Measurements from ENCODE around the gene INIP. TPM values are rescaled to one million over a fixed set of nuclear protein-coding genes. Genes with fewer than 3 reads are reported as not detected.

The INIP gene, protein sequence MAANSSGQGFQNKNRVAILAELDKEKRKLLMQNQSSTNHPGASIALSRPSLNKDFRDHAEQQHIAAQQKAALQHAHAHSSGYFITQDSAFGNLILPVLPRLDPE
- total RNA-seq (2014; rRNA removed; shearing (Covaris generic); ENCODE audit: low replicate concordance), result 8.3 and 16.4 TPM in 2 replicates

DNA sequence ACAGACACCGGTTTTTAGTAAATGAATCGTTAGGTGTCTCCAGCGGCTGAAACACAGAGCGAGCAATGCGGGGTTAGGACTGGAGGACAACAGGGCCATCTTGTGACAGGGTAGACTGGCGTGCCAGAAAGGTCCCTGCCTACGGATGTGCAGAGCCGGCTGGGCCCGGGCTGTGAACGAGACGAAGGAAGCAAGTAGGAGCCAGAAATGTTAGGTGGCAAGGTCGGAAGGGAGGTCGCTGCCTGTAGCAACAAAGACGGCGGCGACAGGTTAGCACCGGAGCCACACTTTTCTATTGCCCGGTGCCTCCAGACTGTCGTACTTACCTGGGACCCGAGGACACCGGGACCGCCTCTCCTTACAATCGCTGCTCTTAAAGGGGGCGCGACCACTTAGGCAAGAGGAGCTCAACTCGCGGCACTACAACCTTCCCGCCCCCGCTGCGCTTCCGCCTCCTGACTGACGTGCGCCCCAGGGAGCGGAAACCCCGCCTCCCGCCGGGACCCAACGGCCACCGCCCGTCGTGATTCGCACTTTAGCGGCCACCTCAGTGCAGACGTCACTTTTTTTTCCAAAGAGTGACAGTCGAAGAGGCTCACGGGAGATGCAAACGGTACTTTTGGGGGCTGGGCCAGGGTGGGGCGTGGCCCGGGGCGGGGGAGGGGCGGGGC is at the start of gene INIP:
INIP (minus strand) TSS at position 457 of the 671 bp plus-strand sequence. CDS start 1,632 bp downstream, outside the sequence.
- in situ Hi-C loops (cut with HindIII; ENCODE audit: low pct_unique_long_range_greater_than_20kb, low sequenced_read_pairs), result no loop called here

DNA sequence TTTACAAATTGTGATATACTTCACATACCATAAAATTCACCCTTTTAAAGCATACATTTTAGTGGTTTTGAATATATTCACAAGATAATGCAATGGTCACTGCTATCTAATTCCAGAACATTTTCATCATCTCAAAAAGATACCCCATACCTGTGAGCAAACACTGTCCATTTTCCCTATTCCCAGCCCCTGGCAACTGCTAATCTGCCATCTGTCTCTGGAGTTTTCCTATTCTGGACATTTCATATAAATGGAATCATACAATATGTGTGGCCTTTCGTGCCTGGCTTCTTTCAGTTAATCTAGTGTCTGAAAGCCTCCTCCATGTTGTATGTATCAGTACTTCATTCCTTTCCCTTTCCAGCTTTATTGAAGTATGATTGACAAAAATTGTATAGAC is 47.4 kb upstream of the INIP start:
- no peak for DNase-seq (ENCODE audit: low read depth)
- in situ Hi-C loops (cut with HindIII; ENCODE audit: low pct_unique_long_range_greater_than_20kb, low sequenced_read_pairs), result no loop called here

More for the DNA sequence above, at the start of gene INIP:
- peak; percentile 95 for DNase-seq (ENCODE audit: low read depth)

DNA sequence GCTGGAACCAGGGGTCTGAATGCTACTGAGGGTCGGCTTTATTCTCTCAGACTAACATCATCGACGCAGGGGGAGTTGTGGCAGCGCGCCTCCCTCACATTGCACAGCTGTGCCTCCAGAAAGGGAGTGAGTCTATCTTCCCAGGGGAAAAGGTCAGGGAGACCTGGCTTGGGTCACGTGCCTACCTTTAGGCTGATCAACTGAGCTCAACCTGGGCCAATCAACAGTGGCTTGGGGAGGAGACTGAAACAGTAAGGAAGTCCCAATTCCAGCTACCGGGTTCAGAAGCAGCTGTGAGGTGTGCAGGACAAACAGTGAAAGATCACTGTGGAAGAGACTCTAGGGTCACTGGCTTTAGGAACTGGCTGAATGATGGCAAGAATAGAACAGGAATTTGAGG is 46.9 kb upstream of the INIP start:
- no peak for DNase-seq (ENCODE audit: low read depth)
- in situ Hi-C loops (cut with HindIII; ENCODE audit: low pct_unique_long_range_greater_than_20kb, low sequenced_read_pairs), result no loop called here

DNA sequence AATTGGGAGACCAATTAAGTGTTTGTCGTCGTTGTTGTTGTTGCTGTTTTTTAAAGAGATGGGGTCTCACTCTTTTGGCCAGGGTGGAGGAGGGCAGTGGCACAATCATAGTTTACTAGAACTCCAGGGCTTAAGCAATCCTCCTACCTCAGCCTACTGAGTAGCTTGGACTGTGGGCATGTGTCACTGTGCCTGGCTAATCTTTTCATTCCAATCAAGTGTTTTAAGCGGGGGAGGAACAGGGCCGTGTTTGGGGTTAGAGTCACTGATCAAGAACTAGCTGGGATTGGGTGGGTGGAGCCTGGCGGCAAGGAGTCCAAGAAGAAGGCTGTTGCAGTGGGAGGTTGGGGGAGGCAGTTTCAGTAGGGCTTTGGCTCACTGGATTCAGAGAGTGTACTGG is 46.4 kb upstream of the INIP start:
- in situ Hi-C loops (cut with HindIII; ENCODE audit: low pct_unique_long_range_greater_than_20kb, low sequenced_read_pairs), result no loop called here
- DNase-seq (ENCODE audit: low read depth), result no peak

DNA sequence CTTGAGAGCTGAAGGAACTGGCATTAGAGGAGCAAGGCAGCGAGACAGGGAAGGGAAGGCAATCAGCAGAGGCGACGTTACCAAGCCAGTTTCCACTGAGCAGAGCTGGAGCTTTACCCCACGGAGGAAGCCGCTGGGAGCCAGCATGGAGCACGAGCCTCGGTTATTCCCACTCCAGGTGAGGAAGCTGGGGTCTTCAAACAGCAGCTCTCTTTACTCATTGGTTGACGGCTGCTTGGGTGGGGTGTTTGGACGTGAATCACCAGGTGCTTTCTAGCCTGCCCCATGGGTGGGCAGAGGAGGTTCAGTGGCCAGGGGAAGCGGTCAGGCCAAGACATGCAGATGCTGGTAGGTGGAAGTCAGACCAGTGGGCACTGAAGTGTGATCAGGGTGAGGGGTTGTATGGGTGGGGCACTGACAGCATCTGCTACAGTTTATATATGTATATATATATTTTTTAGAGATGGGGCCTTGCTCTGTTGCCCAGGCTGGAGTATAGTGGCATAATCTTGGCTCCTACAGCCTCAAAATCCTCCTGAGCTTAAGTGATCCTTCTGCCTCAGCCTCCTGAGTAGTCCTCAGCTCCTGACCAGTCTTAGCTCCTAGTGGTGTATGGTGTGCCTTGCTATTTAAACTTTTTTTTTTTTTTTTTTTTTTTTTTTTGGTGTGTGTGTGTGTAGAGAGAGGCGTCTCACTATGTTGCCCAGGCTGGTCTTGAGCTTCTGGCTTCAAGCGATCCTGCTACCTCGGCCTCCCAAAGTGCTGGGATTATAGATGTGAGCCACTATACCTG is 45.0 kb upstream of the INIP start:
- no peak for DNase-seq (ENCODE audit: low read depth)
- in situ Hi-C loops (cut with HindIII; ENCODE audit: low pct_unique_long_range_greater_than_20kb, low sequenced_read_pairs), result no loop called here

DNA sequence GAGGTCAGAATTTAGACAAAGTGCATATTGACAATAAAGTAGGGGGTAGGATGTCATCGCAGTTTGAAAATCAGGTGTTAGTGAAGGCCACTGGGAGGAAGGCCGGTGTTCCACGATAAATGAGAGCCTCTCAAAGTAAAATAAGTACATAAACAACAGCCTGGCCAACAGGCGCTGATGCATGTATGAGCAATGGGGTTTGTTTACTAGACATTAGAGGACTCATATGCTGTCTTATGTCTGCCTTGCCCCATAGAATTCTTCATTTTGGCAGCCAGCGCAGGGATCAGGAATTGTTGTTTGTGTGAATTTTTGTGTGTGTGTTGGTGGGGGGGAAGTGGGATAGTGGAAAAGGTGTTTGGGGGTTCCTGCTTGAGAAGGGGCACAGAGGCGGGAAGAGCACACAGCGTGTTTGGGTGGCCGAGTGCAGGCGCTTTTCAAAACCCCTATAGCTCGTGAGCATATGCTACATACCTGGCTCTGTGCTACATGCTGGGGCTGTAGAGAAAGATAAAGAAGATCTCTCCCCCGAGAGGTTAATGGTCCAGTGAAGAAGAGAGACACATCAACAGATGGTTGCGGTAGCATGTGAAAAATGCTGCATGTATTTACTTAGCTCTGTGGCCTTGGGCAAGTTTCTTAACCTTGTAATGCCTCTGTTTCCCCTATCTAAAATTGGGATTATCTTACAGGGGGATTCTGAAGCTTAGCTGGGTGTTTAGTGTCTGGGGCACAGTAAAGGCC is 44.2 kb upstream of the INIP start:
- DNase-seq (ENCODE audit: low read depth), result no peak
- in situ Hi-C loops (cut with HindIII; ENCODE audit: low pct_unique_long_range_greater_than_20kb, low sequenced_read_pairs), result no loop called here

DNA sequence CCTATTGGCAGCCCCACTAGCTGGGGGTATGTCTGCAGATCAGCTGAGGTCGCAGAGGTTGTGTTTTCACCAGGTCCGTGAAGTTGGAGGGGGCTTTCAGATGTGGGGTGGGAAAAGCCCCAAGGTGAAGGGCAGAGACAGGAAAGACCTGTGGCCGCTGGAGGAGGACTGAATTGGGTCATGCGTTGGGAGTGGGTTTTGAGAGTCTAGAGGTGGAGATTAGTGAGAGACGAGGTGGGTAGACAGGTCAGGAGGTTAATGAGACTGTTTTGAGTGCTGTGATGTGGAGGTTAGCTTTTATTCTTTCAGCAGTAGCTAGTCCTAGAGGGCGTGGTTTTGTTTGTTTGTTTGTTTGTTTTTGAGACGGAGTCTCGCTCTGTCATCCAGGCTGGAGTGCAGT is 42.9 kb upstream of the INIP start:
- no peak for DNase-seq (ENCODE audit: low read depth)
- in situ Hi-C loops (cut with HindIII; ENCODE audit: low pct_unique_long_range_greater_than_20kb, low sequenced_read_pairs), result no loop called here

DNA sequence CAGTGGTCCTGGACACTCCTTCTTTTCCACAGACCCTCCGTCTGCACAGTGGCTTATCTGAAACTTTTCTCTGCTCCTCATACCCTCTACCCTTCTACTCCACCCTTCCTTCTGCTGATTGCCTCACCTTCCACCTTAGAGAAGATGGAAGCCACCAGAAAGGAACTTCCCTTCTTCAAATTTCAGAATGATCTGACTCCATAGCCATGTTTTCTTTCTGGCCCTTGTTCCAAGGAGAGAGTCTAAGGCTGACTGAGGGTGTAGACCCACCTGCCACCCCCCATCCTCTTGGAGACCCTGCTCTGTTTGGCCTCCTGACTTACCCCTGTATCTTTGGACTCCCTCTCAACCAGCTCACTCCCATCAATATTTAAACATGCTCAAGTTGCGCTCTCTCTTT is 40.0 kb upstream of the INIP start:
- DNase-seq (ENCODE audit: low read depth), result no peak

DNA sequence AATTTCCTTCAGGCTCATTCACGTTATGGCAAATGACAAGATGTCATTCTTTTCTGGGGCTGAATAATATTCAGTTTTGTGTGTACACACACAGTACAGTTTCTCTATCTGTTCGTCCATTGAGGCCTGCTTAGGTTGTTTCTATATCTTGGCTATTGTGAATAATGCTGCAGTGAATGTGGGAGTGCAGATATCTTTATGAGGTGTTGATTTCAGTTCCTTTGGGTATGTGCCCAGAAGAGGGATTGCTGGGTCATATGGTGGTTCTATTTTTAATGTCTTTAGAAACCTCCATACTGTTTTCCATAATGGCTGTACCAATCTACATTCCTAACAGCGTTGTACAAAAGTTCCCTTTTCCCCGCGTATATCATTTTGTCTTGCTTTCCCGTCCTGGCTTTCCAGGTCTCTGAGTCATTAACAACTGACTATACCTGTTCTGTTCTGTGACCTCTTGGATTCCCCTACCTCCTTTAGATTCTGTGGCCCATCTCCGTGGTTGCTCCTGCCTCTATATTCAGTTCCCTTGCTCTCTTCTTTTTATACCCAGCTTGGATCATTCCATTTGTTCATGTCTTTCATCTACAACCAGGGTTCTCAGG is 39.5 kb upstream of the INIP start:
- no peak for DNase-seq (ENCODE audit: low read depth)
- in situ Hi-C loops (cut with HindIII; ENCODE audit: low pct_unique_long_range_greater_than_20kb, low sequenced_read_pairs), result no loop called here

More for the DNA sequence above, 40.0 kb upstream of the INIP start:
- in situ Hi-C loops (cut with HindIII; ENCODE audit: low pct_unique_long_range_greater_than_20kb, low sequenced_read_pairs), result no loop called here

DNA sequence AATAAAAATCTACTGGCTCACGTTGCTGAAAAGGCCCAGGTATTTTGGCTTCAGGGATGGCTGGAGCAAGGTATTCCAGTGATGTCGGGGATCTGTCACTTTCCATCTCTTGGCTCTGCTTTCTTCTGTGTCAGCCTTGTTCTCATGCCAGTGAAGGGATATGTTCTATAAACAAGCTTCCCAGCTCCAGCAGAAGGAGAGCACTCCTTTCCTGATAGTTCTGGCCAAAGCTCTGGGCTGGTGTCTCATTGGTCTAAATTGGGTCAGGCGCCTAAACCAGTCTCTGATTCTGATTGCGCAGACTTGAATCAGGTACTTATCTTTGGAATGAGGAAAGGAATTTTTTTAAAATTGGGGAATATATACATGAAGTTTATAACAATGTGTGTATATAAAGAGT is 37.8 kb upstream of the INIP start:
- in situ Hi-C loops (cut with HindIII; ENCODE audit: low pct_unique_long_range_greater_than_20kb, low sequenced_read_pairs), result no loop called here

DNA sequence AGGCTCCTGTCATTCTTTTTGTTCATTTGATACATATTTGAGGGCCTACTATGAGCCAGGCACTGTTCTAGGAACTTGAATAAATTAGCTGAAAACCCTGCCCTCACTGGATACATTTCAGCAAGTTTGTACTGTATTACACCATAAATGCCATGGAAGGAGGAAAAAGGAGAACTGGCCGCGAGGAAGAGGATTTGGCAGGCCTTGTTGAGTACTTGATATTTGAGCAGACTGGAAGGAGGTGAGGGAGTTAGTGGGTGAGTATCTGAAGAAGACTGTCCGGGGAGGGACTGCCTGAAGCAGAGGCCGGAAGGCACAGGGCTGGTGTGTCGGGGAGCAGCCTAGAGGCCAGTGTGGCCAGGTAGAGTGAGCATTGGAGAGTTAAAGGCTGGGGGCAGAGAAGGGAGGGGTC is 37.1 kb upstream of the INIP start:
- in situ Hi-C loops (cut with HindIII; ENCODE audit: low pct_unique_long_range_greater_than_20kb, low sequenced_read_pairs), result no loop called here

More for the DNA sequence above, 37.8 kb upstream of the INIP start:
- DNase-seq (ENCODE audit: low read depth), result no peak

DNA sequence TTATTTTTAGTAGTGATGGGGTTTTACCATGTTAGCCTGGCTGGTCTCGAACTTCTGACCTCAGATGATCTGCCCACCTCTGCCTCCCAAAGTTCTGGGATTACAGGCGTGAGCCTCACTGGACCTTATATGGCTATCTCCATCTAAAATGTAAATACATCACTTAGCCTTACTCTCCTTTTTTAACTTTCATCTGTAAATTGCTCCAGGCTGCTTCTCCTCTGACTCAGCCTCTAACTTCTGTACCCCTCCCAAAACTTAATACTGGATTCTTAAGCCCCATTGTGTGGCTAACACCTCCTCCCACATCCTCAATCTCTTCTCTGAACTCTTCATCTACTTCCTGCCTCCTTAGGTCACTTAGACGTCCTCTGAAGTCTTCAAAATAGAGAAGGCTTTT is 36.7 kb upstream of the INIP start:
- no peak for DNase-seq (ENCODE audit: low read depth)
- in situ Hi-C loops (cut with HindIII; ENCODE audit: low pct_unique_long_range_greater_than_20kb, low sequenced_read_pairs), result no loop called here

More for the DNA sequence above, 37.1 kb upstream of the INIP start:
- DNase-seq (ENCODE audit: low read depth), result no peak

DNA sequence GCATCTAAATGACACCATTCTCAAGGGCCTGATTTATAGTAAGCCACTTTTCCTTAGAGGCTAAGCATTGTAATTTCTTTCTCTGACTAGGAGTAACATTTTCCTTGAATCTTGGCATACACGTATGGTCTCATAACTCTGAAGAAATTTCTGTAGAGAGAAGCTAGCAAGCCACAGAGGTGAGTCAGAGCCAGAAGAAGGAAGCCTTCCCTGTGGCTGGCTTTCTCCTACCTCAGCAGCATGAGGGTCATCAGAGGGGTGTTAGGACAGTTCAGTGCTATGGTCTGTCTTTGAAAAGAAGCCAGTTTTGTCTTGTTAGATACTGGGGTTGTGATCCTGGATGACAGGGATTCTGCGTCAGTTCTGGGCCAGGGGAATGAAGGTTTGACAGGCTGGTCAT is 35.8 kb upstream of the INIP start:
- in situ Hi-C loops (cut with HindIII; ENCODE audit: low pct_unique_long_range_greater_than_20kb, low sequenced_read_pairs), result no loop called here
- peak; percentile 6 for DNase-seq (ENCODE audit: low read depth)

DNA sequence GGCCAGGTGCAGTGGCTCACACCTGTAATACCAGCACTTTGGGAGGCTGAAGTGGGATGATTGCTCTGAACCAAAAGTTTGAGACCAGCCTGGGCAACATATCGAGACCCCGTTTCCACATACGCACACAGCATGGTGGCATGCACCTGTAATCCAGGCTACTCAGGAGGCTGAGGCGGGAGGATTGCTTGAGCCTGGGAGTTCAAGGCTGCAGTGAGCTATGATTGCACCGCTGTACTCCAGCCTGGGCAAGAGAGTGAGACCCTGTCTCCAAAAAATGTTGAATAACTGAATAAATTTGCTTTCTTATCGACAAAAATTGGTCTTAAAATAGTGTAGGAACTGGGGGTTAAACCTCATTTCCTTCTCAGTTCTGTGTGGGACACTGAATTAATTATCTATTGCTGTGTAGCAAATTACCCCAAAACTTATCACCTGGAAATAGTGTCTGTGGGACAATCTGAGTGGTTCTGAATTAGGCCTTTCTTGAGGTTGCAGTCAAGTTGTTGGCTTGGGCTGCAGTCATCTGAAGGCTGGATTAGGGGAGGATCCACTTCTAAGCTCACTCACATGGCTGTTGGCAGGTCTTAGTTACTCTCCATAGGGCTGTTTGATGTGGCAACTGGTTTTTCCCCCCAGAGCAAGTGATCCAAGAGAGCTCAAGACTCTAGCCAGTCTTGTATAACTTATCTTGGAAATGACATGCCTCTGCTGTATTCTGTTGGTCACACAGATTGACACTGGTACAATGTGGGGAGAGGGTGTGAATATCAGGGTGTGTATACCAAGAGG is 34.6 kb upstream of the INIP start:
- no peak for DNase-seq (ENCODE audit: low read depth)
- in situ Hi-C loops (cut with HindIII; ENCODE audit: low pct_unique_long_range_greater_than_20kb, low sequenced_read_pairs), result no loop called here

DNA sequence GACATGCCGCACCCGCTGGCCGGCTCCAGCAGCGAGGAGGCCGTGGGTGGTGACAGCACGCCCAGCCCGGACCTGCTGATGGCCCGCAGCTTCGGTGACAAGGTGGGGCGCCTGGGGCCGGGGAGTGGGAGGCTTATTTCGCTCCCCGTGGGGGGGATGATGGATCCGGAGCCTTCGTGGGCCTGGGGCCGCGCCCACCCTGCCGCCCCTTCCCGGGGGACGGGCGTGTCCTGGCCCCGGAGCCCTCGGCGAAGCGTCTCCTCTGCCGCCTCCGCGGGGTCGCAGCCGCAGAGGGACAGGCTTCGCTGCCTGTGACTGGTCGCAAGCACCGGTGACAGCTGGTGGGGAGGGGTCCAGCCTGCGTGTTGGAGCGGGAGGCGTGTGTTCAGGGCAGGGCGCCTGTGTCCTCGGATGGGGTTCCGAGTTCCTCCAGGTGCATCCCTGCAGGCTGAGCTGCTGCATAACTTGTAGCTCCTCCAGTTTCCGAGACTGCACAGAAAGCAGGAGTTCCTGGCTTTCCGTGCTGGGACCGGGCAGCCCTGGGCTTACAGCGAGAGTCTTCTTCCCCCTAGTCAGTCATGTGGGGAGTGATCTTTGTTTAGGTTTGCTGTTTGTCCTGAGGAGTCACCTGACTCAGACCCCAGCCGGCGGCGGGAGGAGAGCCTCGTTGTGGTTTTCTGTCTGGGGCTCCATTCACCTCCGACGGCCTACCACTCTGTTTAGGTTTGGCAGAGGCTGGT is 33.3 kb upstream of the INIP start:
- in situ Hi-C loops (cut with HindIII; ENCODE audit: low pct_unique_long_range_greater_than_20kb, low sequenced_read_pairs), result no loop called here
- peak; percentile 54 for DNase-seq (ENCODE audit: low read depth)

DNA sequence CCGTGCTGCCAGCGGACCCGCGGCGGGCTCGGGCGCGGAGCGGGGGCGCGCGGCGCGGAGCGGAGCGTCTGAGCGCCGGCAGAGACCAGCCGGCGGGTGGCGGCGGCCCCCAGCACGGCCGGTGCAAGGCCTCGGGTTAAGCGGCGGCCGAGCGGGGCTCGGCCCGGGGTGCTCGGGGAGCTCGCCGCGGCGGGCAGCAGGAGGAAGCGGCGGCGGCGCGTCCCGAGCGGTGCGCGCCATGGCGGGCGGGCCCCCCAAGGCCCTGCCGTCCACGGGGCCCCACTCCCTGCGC is 32.8 kb upstream of the INIP start:
- in situ Hi-C loops (cut with HindIII; ENCODE audit: low pct_unique_long_range_greater_than_20kb, low sequenced_read_pairs), result no loop called here
- no peak for DNase-seq (ENCODE audit: low read depth)

DNA sequence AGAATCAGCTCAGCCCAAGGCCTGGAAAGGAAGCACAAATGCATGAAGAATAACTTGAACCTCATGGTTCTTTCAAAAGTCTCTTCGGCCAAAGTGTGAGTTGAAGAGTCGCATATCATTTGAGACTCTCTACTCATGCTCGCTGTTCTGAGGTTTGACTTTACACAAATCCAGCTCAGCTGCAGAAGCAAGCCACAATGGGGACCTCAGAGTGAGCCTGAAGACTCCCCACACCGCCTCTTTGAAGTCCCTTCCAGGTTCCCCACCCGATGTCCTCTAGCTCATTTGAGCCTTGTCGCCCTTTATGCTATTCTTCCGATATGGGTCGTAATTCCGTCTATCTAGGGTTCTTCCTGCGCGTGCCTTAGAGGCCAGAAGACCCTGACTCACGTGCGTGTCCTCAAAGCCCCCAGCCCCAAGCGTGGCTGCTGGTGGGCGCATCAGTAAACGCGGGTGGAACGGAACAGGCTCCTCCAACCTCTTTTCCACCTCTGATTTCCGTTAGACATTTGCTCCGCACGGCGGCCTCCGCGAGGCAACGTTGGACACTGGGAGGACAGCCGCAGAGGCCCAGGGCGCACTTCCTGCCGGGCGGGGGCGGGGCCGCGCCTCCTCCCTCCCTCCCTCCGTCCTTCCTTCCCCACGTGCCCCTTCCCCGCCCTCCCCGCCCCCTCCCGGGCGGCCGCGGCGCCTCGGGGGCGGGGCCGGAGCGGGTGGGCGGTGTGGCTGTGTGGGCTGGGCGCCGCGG is 32.3 kb upstream of the INIP start, which contains the start of gene SNX30:
SNX30 (plus strand) TSS at position 745 of the 748 bp plus-strand sequence. CDS start 242 bp downstream, outside the sequence.
- peak; percentile 80 for DNase-seq (ENCODE audit: low read depth)
- in situ Hi-C loops (cut with HindIII; ENCODE audit: low pct_unique_long_range_greater_than_20kb, low sequenced_read_pairs), result no loop called here
